Measurements from ENCODE around the gene ADAMTSL1. TPM values are rescaled to one million over a fixed set of nuclear protein-coding genes. Genes with fewer than 3 reads are reported as not detected.

Gene ADAMTSL1
- total RNA-seq, 1 experiment from 2014 or later: not detected

DNA sequence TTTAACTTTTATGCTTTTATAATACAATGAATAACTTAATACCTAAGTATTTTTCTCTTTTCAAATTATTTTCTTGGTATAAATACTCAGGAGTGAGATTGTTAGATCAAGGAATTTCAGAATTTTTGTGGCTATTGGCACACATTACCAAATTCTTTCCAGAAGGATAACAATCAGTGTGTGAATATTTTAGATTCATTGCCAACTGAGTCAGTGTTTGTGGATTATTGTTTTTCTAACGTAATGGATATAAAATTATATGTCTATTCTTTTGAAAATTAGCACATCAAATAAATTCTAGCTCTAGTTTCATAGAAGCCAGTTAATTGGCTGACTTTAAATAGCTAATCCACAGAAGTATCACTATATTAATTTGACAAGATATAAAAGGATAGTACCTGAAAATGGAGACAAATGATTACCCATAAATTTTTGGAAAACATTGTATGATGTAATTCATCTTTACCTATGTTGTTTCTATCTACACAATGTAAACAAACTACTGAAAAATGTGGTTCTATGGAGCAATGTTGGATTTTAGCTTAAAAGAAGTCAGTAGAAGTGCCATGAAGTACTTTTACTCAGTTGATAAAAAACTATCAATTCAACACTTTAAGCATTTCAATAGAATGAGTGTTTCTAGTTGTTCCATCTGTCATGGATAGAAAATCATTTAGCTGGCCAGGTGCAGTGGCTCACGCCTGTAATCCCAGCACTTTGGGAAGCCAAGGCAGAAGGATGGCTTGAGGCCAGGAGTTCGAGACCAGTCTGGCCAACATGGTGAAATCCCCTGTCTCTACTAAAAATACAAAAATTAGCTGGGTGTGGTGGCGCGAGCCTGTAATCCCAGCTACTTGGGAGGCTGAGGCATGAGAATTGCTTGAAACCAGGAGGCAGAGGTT lies 185.1 kb downstream of the ADAMTSL1 start:
- no peak overlapping the region for H3K27ac Mint-ChIP-seq (ENCODE audit: unreplicated experiment)
- CTCF ChIA-PET: no interaction called here
- no peak for DNase-seq
- no peaks in the 10 kb centered on the region for H3K9me3 Mint-ChIP-seq (ENCODE audit: low read depth, unreplicated experiment)
- TF ChIP-seq CTCF (IDR thresholded peaks at IDR 0.05; ENCODE audit: unreplicated experiment): no peak
- intact Hi-C loops (cut with micrococcal nuclease; ENCODE audit: unreplicated experiment): no loop called here
- no peaks in the 10 kb centered on the region for H3K27me3 Mint-ChIP-seq (ENCODE audit: unreplicated experiment)
- H3K36me3 Mint-ChIP-seq (ENCODE audit: insufficient read depth, unreplicated experiment): no peaks in the 10 kb centered on the region
- no TSS peak for BruUV-seq (replicated peaks)
- H3K4me3 Mint-ChIP-seq (ENCODE audit: low read depth, unreplicated experiment): no peak overlapping the region
- H3K4me1 Mint-ChIP-seq (ENCODE audit: low read depth, unreplicated experiment): no peaks in the 10 kb centered on the region

GRCh38 chr9:18660001-18660400 lies 186.0 kb downstream of the ADAMTSL1 start:
- no peaks in the 10 kb centered on the region for H3K36me3 Mint-ChIP-seq (ENCODE audit: insufficient read depth, unreplicated experiment)
- BruUV-seq (replicated peaks): no TSS peak
- no peaks in the 10 kb centered on the region for H3K9me3 Mint-ChIP-seq (ENCODE audit: low read depth, unreplicated experiment)
- no peak overlapping the region for H3K27ac Mint-ChIP-seq (ENCODE audit: unreplicated experiment)
- peaks cover 1% of the 10 kb centered on the region for H3K27me3 Mint-ChIP-seq (ENCODE audit: unreplicated experiment)
- H3K4me3 Mint-ChIP-seq (ENCODE audit: low read depth, unreplicated experiment): no peak overlapping the region
- no peak for TF ChIP-seq CTCF (IDR thresholded peaks at IDR 0.05; ENCODE audit: unreplicated experiment)
- H3K4me1 Mint-ChIP-seq (ENCODE audit: low read depth, unreplicated experiment): no peaks in the 10 kb centered on the region
- CTCF ChIA-PET: no interaction called here
- DNase-seq: no peak
- intact Hi-C loops (cut with micrococcal nuclease; ENCODE audit: unreplicated experiment): no loop called here

- H3K36me3 Mint-ChIP-seq (ENCODE audit: insufficient read depth, unreplicated experiment): no peaks in the 10 kb centered on the region
- BruUV-seq (replicated peaks): no TSS peak
- no peak for TF ChIP-seq CTCF (IDR thresholded peaks at IDR 0.05; ENCODE audit: unreplicated experiment)
- no peaks in the 10 kb centered on the region for H3K4me1 Mint-ChIP-seq (ENCODE audit: low read depth, unreplicated experiment)
- DNase-seq: no peak
- peaks cover 12% of the 10 kb centered on the region for H3K27me3 Mint-ChIP-seq (ENCODE audit: unreplicated experiment)
- no peak overlapping the region for H3K4me3 Mint-ChIP-seq (ENCODE audit: low read depth, unreplicated experiment)
- no peaks in the 10 kb centered on the region for H3K9me3 Mint-ChIP-seq (ENCODE audit: low read depth, unreplicated experiment)
- no peak overlapping the region for H3K27ac Mint-ChIP-seq (ENCODE audit: unreplicated experiment)
- CTCF ChIA-PET: no interaction called here
- intact Hi-C loops (cut with micrococcal nuclease; ENCODE audit: unreplicated experiment): no loop called here
Measured at GRCh38 chr9:18662320-18662719, 188.4 kb downstream of the ADAMTSL1 start.

GRCh38 chr9:18665947-18666346 lies 192.0 kb downstream of the ADAMTSL1 start:
- intact Hi-C loops (cut with micrococcal nuclease; ENCODE audit: unreplicated experiment): no loop called here
- no peaks in the 10 kb centered on the region for H3K36me3 Mint-ChIP-seq (ENCODE audit: insufficient read depth, unreplicated experiment)

More at GRCh38 chr9:18665947-18666346, 192.0 kb downstream of the ADAMTSL1 start:
- DNase-seq: no peak
- Mint-ChIP-seq H3K27ac (ENCODE audit: unreplicated experiment) (no peak overlapping the region), H3K4me3 (ENCODE audit: low read depth, unreplicated experiment) (no peak overlapping the region), H3K27me3 (ENCODE audit: unreplicated experiment) (peaks cover 12% of the 10 kb centered on the region), H3K9me3 (ENCODE audit: low read depth, unreplicated experiment) (no peaks in the 10 kb centered on the region), H3K4me1 (ENCODE audit: low read depth, unreplicated experiment) (no peaks in the 10 kb centered on the region)
- CTCF ChIA-PET: no interaction called here
- no TSS peak for BruUV-seq (replicated peaks)
- TF ChIP-seq CTCF (IDR thresholded peaks at IDR 0.05; ENCODE audit: unreplicated experiment): no peak
